HCT116 (cell line): ENCODE measurements around the gene AKT3. TPM values are rescaled to one million over a fixed set of nuclear protein-coding genes. Genes with fewer than 3 reads are reported as not detected.

Experiments
- ATAC-seq: fragments of 200-7000 bp; cut with Tn5 transposase; 2 replicates; pipeline ENCODE4 v1.9.1; 2020; ENCODE audit warnings: mild to moderate bottlenecking, moderate library complexity
- BruUV-seq: library from RNA; stranded (reverse); fragments of 400-500 nt; replicated peaks from 2 replicates; lab custom pipeline; 2021; lab: Mats Ljungman, UMichigan
- CTCF ChIA-PET: fragments of 300-600 bp; sonication (Branson Sonifier 250); formaldehyde crosslinking; loops from one replicate; lab custom pipeline; 2021; ENCODE audit warnings: antibody characterized with exemption; lab: Charles Lee
- POLR2A ChIA-PET: fragments of 300-600, 350-600 bp; sonication (Branson Sonifier 250); formaldehyde crosslinking; loops from one replicate; lab custom pipeline; 2021; ENCODE audit warnings: antibody characterized with exemption; lab: Charles Lee
- RAD21 ChIA-PET, 2 experiments: fragments of 300-600 bp; sonication (Branson Sonifier 250); formaldehyde crosslinking; loops; one replicate each; lab custom pipeline; 2023; ENCODE audit warnings: low total read pairs in 2 of 2; ENCODE audit not compliant: uncharacterized antibody in 2 of 2, unreplicated experiment in 2 of 2, low non-redundant PET in 1 of 2; lab: Charles Lee
- DNase-seq: peaks from one replicate; pipeline ENCODE4 v3.0.0-alpha.2; 2010; ENCODE audit warnings: low read depth, low spot score
- H2AFZ ChIP-seq: fragments of 200-600 bp; shearing (Covaris generic), sonication (generic); 2 replicates; pipeline ENCODE4 v1.6.1; 2017; ENCODE audit warnings: low read depth, mixed run types, mixed read lengths, antibody characterized with exemption, low read length; ENCODE audit not compliant: poor library complexity, severe bottlenecking
- H3K27ac ChIP-seq: 2 replicates; pipeline ENCODE4 v1.5.1; 2012; ENCODE audit warnings: low read depth, low read length
- H3K27me3 ChIP-seq: fragments of 200-600 bp; sonication (generic); 2 replicates; pipeline ENCODE4 v1.6.1; 2016; ENCODE audit warnings: mixed run types, low read length, mixed read lengths; ENCODE audit not compliant: insufficient read depth
- H3K36me3 ChIP-seq, 2 experiments: fragments of 200-500 bp in 1 of 2; fragments of 200-600 bp in 1 of 2; sonication (Bioruptor generic) in 1 of 2; sonication (generic) in 1 of 2; 2 replicates each; pipeline versions ENCODE4 v1.5.1 to v1.6.1; 2014 to 2016; ENCODE audit warnings: low read length in 2 of 2, inconsistent platforms in 1 of 2, mixed read lengths in 1 of 2, mixed run types in 1 of 2; ENCODE audit not compliant: insufficient read depth in 2 of 2, control insufficient read depth in 1 of 2
- H3K4me1 ChIP-seq, 2 experiments: fragments of 200-600 bp in 1 of 2; sonication (generic) in 1 of 2; 2 replicates each; pipeline versions ENCODE4 v1.5.1 to v1.6.1; 2012 to 2017; ENCODE audit warnings: low read length in 2 of 2, inconsistent platforms in 1 of 2, mild to moderate bottlenecking in 1 of 2, mixed read lengths in 1 of 2, mixed run types in 1 of 2, moderate library complexity in 1 of 2; ENCODE audit not compliant: insufficient read depth in 2 of 2, control insufficient read depth in 1 of 2
- H3K4me2 ChIP-seq: fragments of 200-600 bp; sonication (generic); 2 replicates; pipeline ENCODE4 v1.6.1; 2017; ENCODE audit warnings: mixed run types, low read length, mixed read lengths
- H3K4me3 ChIP-seq, 2 experiments: fragments of 200-600 bp in 1 of 2; sonication (generic) in 1 of 2; replicated peaks in 1 of 2; 2 replicates each; pipeline ENCODE4 v1.5.1; 2011 to 2016; ENCODE audit warnings: low read length in 2 of 2, control low read depth in 1 of 2, low read depth in 1 of 2, mild to moderate bottlenecking in 1 of 2, mixed read lengths in 1 of 2, mixed run types in 1 of 2
- H3K79me2 ChIP-seq: fragments of 200-600 bp; sonication (generic); 2 replicates; pipeline ENCODE4 v1.6.1; 2017; ENCODE audit warnings: mild to moderate bottlenecking, mixed run types, low read length, moderate library complexity, mixed read lengths; ENCODE audit not compliant: insufficient read depth
- H3K9ac ChIP-seq: fragments of 200-600 bp; sonication (generic); 2 replicates; pipeline ENCODE4 v1.6.1; 2016; ENCODE audit warnings: low read length, mixed read lengths
- H3K9me2 ChIP-seq: fragments of 200-600 bp; sonication (generic), shearing (Covaris generic); 2 replicates; pipeline ENCODE4 v1.6.1; 2017; ENCODE audit warnings: mixed run types, mild to moderate bottlenecking, moderate library complexity; ENCODE audit not compliant: insufficient read depth
- H3K9me3 ChIP-seq, 2 experiments: fragments of 200-500 bp in 1 of 2; fragments of 200-600 bp in 1 of 2; sonication (Bioruptor generic) in 1 of 2; sonication (generic) in 1 of 2; 2 replicates each; pipeline ENCODE4 v1.6.1; 2014 to 2017; ENCODE audit warnings: low read length in 2 of 2, mixed read lengths in 2 of 2, inconsistent platforms in 1 of 2, low read depth in 1 of 2, mild to moderate bottlenecking in 1 of 2, mixed run types in 1 of 2, moderate library complexity in 1 of 2; ENCODE audit not compliant: control insufficient read depth in 1 of 2, insufficient read depth in 1 of 2
- H4K20me1 ChIP-seq: fragments of 200-600 bp; sonication (generic), shearing (Covaris generic); 2 replicates; pipeline ENCODE4 v1.6.1; 2017; ENCODE audit warnings: mixed run types, mild to moderate bottlenecking, moderate library complexity; ENCODE audit not compliant: insufficient read depth
- CBX3 ChIP-seq: IDR thresholded peaks from 2 replicates; pipeline ENCODE4 v1.6.1; 2012; ENCODE audit warnings: low read depth
- CEBPB ChIP-seq: IDR thresholded peaks from 2 replicates; pipeline ENCODE4 v1.6.1; 2012; ENCODE audit warnings: low read depth
- CTCF ChIP-seq, 3 experiments: fragments of 200-600 bp in 1 of 3; sonication (generic) in 1 of 3; IDR thresholded peaks in 2 of 3; conservative IDR thresholded peaks in 1 of 3; 2 replicates each; pipeline ENCODE4 v1.5.1; 2012 to 2017; ENCODE audit warnings: low read depth in 2 of 3, low read length in 2 of 3, antibody characterized with exemption in 1 of 3, borderline replicate concordance in 1 of 3, control low read depth in 1 of 3, mild to moderate bottlenecking in 1 of 3, mixed read lengths in 1 of 3, mixed run types in 1 of 3, moderate library complexity in 1 of 3; ENCODE audit not compliant: insufficient read depth in 1 of 3
- EGR1 ChIP-seq: IDR thresholded peaks from 2 replicates; pipeline ENCODE4 v1.6.1; 2012; ENCODE audit warnings: low read depth
- ELF1 ChIP-seq: IDR thresholded peaks from 2 replicates; pipeline ENCODE4 v1.6.1; 2012; ENCODE audit warnings: low read depth, borderline replicate concordance
- EZH2 ChIP-seq: fragments of 200-600 bp; sonication (generic); IDR thresholded peaks from 2 replicates; pipeline ENCODE4 v1.6.1; 2017; ENCODE audit warnings: antibody characterized with exemption, mixed run types
- EZH2phosphoT487 ChIP-seq: fragments of 200-600 bp; IDR thresholded peaks from 2 replicates; pipeline ENCODE4 v1.6.1; 2018; ENCODE audit warnings: antibody characterized with exemption, borderline replicate concordance
- JUND ChIP-seq: IDR thresholded peaks from 2 replicates; pipeline ENCODE4 v1.6.1; 2012
- MAX ChIP-seq: IDR thresholded peaks from 2 replicates; pipeline ENCODE4 v1.6.1; 2012
- POLR2A ChIP-seq: IDR thresholded peaks from 2 replicates; pipeline ENCODE4 v1.7.0; 2011; ENCODE audit warnings: borderline replicate concordance; ENCODE audit not compliant: insufficient read depth, insufficient read length; ENCODE audit errors: extremely low read depth
- POLR2AphosphoS5 ChIP-seq: IDR thresholded peaks from 2 replicates; pipeline ENCODE4 v1.6.1; 2011; ENCODE audit warnings: mild to moderate bottlenecking, low read depth, low read length, moderate library complexity
- REST ChIP-seq: IDR thresholded peaks from 2 replicates; pipeline ENCODE4 v1.6.1; 2012; ENCODE audit warnings: low read depth
- SIN3A ChIP-seq: IDR thresholded peaks from 2 replicates; pipeline ENCODE4 v1.6.1; 2012; ENCODE audit warnings: low read depth
- TCF7L2 ChIP-seq: IDR thresholded peaks from 2 replicates; pipeline ENCODE4 v1.7.0; 2011; ENCODE audit warnings: borderline replicate concordance, inconsistent platforms; ENCODE audit not compliant: insufficient read depth, insufficient read length; ENCODE audit errors: extremely low read depth
- YY1 ChIP-seq: IDR thresholded peaks from 2 replicates; pipeline ENCODE4 v1.6.1; 2011; ENCODE audit warnings: low read length, low read depth, moderate library complexity, mild to moderate bottlenecking; ENCODE audit not compliant: insufficient replicate concordance; ENCODE audit errors: extremely low read depth
- ZFX ChIP-seq: fragments of 450-650 bp; IDR thresholded peaks from 2 replicates; pipeline ENCODE4 v1.6.1; 2017
- ZNF274 ChIP-seq: fragments of 200-500 bp; sonication (Bioruptor generic); IDR thresholded peaks from 2 replicates; pipeline ENCODE4 v1.6.1; 2014; ENCODE audit warnings: mild to moderate bottlenecking, low read depth, low read length, inconsistent platforms
- intact Hi-C: fragments of 100-400 bp; cut with micrococcal nuclease; formaldehyde crosslinking; loops from 2 replicates; pipeline ENCODE4 v1.10.0; 2022
- total RNA-seq: library from RNA; stranded (reverse); gene quantifications from one replicate; pipeline ENCODE4 v1.2.1, GENCODE V29; 2021; ENCODE audit not compliant: unreplicated experiment
- TF ChIP-seq, protein P1 (sequence below): IDR thresholded peaks from 2 replicates; pipeline ENCODE4 v1.6.1; 2012

AKT3 gene
- total RNA-seq, 1 experiment from 2014 or later = 0.49 TPM

GRCh38 chr1:243710467-243710866 is 139.6 kb downstream of the AKT3 start:
- intact Hi-C loops = no loop called here
- H3K4me3 ChIP-seq = no peak overlapping the region

More at GRCh38 chr1:243710467-243710866, 139.6 kb downstream of the AKT3 start:
- TF ChIP-seq YY1 = no peak
- TF ChIP-seq TCF7L2 = no peak
- TF ChIP-seq POLR2A = no peak
- no peak for TF ChIP-seq CBX3
- no peak for TF ChIP-seq EZH2phosphoT487
- TF ChIP-seq CTCF (IDR thresholded peaks at IDR 0.05 in 2 of 3, conservative IDR thresholded peaks at IDR 0.05 in 1 of 3; ENCODE audit: borderline replicate concordance in 1 of 3, insufficient read depth in 1 of 3, low read depth in 2 of 3, low read length in 2 of 3) = no peak
- TF ChIP-seq EGR1 = no peak
- TF ChIP-seq CEBPB = no peak
- no peak for TF ChIP-seq REST
- TF ChIP-seq MAX = no peak
- no peak for TF ChIP-seq ZFX
- no peak for TF ChIP-seq SIN3A
- no peak for TF ChIP-seq ELF1
- no peak for TF ChIP-seq EZH2
- TF ChIP-seq ZNF274 = no peak
- TF ChIP-seq, protein P1, sequence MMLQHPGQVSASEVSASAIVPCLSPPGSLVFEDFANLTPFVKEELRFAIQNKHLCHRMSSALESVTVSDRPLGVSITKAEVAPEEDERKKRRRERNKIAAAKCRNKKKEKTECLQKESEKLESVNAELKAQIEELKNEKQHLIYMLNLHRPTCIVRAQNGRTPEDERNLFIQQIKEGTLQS = no peak
- no peak for TF ChIP-seq POLR2AphosphoS5
- no peak for TF ChIP-seq JUND
- TF ChIP-seq, all 23 proteins: peak for 0
- H3K27ac ChIP-seq = no peak overlapping the region
- CTCF ChIA-PET = no interaction called here
- H3K9me3 ChIP-seq = no peaks in the 10 kb centered on the region
- H3K79me2 ChIP-seq = no peaks in the 10 kb centered on the region
- H3K4me2 ChIP-seq = no peak overlapping the region
- peaks cover 54% of the 10 kb centered on the region for H3K27me3 ChIP-seq
- no peaks in the 10 kb centered on the region for H4K20me1 ChIP-seq
- RAD21 ChIA-PET = no interaction called here
- no peaks in the 10 kb centered on the region for H3K36me3 ChIP-seq
- no peak for ATAC-seq
- H3K9me2 ChIP-seq = no peaks in the 10 kb centered on the region
- no TSS peak for BruUV-seq
- POLR2A ChIA-PET = no interaction called here
- no peaks in the 10 kb centered on the region for H3K4me1 ChIP-seq
- no peak overlapping the region for H2AFZ ChIP-seq
- no peak for DNase-seq
- H3K9ac ChIP-seq = no peak overlapping the region
